ENCODE measurements around the gene GDI1. TPM values are rescaled to one million over a fixed set of nuclear protein-coding genes. Genes with fewer than 3 reads are reported as not detected.
"Not testable (repeated sequence)": the region's sequence is repeated elsewhere in the genome, so short reads cannot be mapped to it uniquely, and the experiment has no call there.

GDI1 gene
- 68.5 TPM for polyA plus RNA-seq (2012; ENCODE audit: missing spikeins)

DNA sequence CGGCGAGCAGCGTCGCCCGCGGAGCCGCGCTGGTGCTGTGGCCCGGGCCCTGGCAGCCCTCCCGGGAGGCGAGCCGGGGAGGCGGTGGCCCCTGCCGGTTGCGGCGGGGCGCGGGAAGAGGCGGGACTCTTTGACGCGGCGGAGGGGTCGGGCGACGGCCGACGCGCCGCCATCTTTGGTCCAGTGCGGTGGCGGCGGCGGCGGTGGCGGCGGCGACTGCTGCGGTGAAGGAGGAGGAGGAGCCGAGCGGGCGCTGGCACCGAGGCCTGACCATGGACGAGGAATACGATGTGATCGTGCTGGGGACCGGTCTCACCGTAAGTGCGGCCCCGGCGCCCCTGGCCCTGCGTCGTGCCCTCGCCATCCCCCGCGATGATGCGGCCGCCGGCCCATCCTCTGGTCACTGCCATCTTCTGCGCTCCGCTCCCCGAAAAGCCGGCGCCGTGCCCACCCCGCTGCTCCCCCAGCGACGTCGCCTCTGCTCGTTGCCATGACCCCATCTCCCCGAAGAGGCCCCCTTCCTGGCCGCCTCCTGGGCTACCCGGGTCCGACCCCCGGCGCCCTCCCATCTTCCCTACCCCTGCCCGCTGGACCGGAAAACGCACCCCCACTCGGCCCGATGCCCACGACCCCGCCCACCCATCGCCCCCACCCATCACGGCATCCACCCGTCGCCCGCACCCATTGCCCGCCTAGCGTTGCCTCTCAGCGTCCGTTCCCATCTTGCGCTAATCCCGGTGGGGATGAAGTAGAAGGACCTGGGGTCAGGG, at the start of gene GDI1:
TSS of gene GDI1 (plus strand) at position 172 of the 770 bp plus-strand sequence. CDS start at position 273, 101 bp downstream.
- DNase-seq (ENCODE audit: insufficient read length) (no peak), FAIRE-seq (no peak)
- TF ChIP-seq TAF1 (IDR thresholded peaks at IDR 0.05; ENCODE audit: borderline replicate concordance, low read depth, low read length) (peak; percentile 62; the same call in 1 of the 2 replicates), POLR2A (IDR thresholded peaks at IDR 0.05; ENCODE audit: low read depth, low read length) (peak; percentile 40; the same call in 1 of the 2 replicates), POLR2AphosphoS5 (IDR thresholded peaks at IDR 0.05; ENCODE audit: low read depth, low read length) (no peak)

DNA sequence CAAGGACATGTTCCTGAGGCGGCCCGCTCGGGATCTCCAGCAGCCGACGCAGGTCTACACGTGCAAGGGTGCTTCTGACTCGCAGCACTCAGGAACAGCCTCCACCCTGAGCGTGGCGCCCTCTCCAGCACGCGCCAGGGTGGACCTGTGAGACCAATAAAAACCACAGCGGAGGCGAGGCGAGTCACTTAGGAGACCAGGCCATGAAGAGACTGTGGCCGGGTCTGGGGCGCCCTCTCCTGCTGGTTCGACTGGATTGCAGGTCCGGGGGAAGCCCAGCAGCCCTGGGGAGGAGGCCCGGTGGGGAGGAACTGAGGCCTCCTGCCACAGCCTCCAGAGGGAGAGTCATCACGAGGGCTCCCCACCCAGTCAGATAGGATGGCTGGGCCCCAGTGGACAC, 48.9 kb upstream of the GDI1 start:
- FAIRE-seq; DNase-seq (ENCODE audit: insufficient read length): not testable (repeated sequence)

DNA sequence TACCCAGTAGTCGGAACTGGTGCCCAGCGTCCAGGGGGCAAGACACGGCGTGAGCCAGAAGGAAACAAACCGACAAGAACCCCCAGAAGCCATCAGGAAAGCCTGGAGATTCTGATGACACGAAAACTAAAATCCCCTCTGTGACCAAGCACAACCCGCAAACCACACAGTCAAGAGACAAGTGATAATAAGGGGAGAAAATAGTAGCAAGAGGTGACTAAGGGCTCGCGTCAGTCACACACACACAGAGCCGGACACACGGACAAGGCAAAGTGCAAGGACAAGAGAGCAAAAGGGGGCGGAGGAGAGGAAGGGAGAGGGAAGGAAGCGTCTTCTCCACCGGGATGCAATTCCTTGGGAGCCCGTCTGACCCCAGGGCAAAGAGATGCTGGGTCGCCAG, 48.3 kb upstream of the GDI1 start:
- not testable (repeated sequence) for DNase-seq (ENCODE audit: insufficient read length); FAIRE-seq

DNA sequence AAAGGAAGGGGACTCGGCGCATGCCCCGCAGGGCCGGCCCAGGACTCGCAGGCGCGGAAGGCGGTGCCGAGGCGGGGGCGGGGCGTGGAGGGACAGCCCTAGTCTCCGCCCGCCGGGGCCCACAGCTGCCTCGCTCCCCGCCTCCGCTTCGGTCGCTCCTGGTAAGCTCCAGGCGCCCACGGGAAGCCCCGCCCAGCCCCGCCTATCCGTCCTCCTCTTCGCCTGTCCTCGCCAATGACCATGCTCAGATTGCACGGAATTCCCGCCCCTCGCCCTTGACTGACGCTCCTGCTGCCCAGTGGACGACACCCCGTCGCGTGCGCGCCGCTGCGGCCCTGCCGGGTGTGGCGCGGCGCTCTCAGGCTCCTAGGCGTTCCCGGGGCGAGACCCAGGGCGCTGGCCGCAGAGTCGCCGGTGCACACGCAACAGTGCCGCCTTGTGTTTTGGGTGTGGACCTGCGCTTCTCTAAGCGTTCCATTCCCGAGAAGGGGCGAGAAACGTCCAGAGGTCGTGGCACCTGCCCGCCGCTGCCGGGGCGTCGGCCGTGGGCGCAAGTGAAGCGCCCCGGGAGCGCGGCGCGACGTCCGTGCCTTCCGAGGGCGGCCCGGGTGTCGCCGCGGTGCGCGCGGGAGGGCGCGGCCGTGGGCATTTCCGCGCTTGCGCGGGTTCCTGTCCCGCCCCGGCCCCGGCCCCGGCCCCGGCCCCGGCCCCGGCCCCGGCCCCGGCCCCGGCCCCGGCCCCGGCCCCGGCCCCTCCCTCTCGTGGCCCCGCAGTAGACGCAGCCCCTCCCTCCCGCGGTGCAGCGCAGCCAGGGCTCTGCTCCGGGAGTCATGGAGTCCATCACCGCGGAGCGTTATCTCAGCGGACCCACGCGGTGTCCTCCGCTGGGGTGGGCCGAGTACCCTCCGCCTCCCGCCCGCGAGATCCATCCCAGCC, 46.9 kb upstream of the GDI1 start:
- not testable (repeated sequence) for DNase-seq (ENCODE audit: insufficient read length)
- peak; percentile 98 for FAIRE-seq

DNA sequence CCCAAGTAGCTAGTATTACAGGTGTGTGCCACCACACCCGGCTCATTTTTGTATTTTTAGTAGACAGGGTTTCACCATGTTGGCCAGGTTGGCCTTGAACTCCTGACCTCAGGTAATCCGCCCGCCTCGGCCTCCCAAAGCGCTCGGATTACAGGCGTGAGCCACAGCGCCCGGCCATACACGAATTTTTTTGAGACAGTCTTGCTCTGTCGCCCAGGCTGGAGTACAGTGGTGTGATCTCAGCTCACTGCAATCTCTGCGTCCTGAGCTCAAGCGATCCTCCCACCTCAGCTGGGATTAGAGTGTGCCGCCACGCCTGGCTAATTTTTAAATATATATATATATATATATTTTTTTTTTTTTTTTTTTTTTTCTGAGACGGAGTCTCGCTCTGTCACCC, 40.6 kb upstream of the GDI1 start:
- DNase-seq (ENCODE audit: insufficient read length); FAIRE-seq: not testable (repeated sequence)

DNA sequence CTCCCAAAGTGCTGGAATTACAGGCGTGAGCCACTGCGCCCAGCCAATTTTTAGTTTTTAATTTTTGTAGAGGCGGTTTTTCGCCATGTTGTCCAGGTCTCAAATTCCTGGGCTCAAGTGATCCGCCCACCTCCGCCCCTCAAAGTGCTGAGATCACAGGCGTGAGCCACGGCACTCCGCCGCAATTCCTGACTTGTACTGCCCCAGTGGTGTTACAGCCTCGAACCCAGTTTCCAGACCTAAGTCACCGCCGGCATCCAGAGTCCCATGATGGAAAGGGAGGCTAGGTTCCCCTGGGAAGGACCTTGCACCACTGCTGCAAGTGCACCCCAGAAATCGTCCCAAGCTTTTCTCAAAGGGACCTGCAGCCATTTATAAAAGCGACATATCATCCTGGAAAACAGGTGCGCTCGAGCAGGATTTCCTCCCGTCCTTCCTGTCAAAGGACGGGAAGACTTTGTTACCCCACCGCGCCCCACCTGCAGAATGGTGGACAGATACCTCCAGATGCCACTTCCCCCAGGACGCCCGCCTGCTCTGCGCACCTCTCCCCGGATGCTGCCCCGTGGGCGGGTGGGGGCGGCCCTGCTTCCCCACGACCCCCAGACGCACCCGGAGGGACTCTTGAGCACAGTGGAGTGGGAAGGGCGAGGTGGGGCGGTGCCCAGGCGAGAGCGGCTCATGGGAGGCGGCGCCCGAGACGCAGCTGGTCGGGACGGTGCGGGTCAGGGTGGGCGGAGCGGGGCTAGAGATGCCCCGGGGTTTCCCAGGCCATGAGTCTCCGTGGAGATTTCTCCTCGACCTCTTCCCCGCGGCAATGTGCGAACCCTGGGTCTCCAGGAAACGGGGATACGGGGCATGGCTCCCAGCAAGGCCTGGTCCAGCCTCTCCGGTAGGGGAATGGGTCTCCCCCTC, 39.7 kb upstream of the GDI1 start:
- DNase-seq (ENCODE audit: insufficient read length), result peak; percentile 61
- no peak for FAIRE-seq
- TF ChIP-seq TAF1 (IDR thresholded peaks at IDR 0.05; ENCODE audit: borderline replicate concordance, low read depth, low read length) (no peak), POLR2AphosphoS5 (IDR thresholded peaks at IDR 0.05; ENCODE audit: low read depth, low read length) (no peak)

DNA sequence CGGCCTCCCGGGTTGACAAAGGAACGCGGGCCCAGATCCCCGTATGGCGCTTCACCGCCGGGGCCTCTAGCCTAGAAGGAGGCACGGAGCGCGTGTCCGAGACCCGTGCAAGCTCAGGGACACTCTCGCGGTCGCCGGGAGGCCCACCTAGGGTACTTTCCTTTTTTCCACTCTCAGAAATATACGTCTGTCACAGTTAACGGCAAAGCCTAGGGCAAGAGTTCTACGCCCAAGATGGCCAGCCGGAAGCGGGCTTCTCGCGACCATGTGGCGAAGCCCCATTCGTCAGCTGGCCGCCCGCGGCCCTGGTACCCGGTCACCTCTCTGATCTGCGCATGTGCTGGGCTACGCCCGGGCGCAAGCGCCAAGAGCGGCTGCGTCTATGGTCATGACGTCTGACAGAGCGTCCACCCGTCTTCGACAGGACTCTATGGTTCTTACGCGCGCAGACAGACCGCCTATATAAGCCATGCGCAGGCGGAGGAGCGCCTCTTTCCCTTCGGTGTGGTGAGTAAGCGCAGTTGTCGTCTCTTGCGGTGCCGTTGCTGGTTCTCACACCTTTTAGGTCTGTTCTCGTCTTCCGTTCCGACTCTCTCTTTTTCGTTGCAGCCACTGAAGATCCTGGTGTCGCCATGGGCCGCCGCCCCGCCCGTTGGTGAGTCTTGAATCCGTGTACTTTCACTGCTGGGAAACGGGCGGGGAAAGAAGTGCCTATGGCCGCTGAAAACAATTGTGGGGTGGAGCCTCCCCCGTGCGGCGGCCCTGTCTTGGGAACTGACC, 38.9 kb upstream of the GDI1 start, which contains the start of gene RPL10:
TSS of gene RPL10 (plus strand) at position 490 of the 780 bp plus-strand sequence. CDS start at position 633, 143 bp downstream.
- TF ChIP-seq POLR2A (IDR thresholded peaks at IDR 0.05; ENCODE audit: low read depth, low read length) (peak; percentile 100), TAF1 (IDR thresholded peaks at IDR 0.05; ENCODE audit: borderline replicate concordance, low read depth, low read length) (peak; percentile 99), POLR2AphosphoS5 (IDR thresholded peaks at IDR 0.05; ENCODE audit: low read depth, low read length) (peak; percentile 100)
- FAIRE-seq (peak; percentile 94), DNase-seq (ENCODE audit: insufficient read length) (peak; percentile 88)

DNA sequence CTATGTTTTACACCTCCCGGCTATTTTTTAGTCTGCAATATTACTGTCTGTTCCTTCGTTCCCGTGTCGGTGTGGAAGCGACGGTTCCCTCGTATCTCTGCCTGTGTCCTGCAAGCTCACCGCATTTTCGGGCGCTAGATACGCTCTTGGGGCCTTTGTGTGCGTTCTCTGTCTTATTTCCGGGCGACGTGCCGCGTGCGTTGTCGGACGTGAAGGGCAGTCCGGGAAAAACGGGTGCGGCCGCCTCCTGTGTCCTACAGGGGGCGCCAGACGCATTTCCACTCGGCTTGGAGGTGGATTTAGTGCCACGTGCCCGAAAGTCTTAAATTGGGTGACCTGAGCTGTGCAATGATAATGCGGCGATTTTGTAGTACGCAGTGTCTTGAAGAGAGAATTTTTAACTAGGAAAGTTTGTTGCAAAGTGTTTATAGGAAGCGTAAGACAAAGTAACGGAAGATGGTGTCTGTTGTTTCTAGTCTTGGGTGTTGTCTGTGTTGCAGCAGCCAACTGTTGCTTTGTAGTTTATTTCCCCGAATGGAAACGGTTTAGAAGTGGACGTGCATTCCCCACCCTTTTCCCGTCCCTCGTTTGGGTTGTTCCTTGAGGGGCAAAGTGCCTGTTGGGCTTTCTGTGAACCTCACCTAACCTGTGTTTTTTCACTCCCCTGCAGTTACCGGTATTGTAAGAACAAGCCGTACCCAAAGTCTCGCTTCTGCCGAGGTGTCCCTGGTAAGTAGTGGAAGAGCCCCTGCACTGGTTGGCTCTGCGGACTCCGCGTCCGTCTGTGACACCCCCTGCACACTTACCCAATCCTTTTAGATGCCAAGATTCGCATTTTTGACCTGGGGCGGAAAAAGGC, 38.1 kb upstream of the GDI1 start:
- TF ChIP-seq TAF1 (IDR thresholded peaks at IDR 0.05; ENCODE audit: borderline replicate concordance, low read depth, low read length), result 0 out of 2 replicates have a peak, but pooled peaks have one; percentile 20
- TF ChIP-seq POLR2A (IDR thresholded peaks at IDR 0.05; ENCODE audit: low read depth, low read length), result peak; percentile 30; the same call in 1 of the 2 replicates
- peak; percentile 39; the same call in 1 of the 2 replicates for TF ChIP-seq POLR2AphosphoS5 (IDR thresholded peaks at IDR 0.05; ENCODE audit: low read depth, low read length)
- FAIRE-seq (no peak), DNase-seq (ENCODE audit: insufficient read length) (no peak)

DNA sequence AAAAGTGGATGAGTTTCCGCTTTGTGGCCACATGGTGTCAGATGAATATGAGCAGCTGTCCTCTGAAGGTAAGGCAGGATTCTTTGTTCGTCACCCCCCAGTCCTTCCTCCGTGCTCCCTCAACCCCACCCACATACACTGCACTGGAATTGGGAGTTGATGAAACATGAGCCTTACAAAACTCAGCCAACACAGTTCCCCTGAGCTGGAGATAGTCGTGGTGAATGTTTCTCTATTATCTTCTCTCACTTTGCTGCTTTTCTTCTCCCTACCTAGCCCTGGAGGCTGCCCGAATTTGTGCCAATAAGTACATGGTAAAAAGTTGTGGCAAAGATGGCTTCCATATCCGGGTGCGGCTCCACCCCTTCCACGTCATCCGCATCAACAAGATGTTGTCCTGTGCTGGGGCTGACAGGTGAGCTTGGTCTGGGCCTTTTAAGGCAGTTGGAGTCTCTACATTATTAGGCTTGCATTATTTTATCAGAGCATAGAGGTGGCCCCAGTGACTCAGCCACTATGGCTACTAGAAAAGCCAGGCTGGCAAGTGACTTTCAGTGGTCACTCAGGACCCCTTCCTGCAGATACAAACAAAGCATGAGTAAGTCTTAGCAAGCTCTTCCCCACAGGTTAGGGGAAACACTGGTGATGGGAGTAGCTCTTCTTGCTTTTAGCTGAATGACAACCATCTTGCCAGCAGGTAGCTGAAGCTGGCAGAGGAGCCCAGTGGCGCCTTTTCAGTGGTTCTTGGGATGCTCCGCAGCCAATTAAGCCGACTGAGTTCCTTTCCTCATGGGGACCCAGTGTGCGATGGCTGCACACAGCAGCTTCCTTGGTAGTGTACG, 37.2 kb upstream of the GDI1 start:
- TF ChIP-seq POLR2A (IDR thresholded peaks at IDR 0.05; ENCODE audit: low read depth, low read length) (no peak; the same call in 1 of the 2 replicates), TAF1 (IDR thresholded peaks at IDR 0.05; ENCODE audit: borderline replicate concordance, low read depth, low read length) (no peak), POLR2AphosphoS5 (IDR thresholded peaks at IDR 0.05; ENCODE audit: low read depth, low read length) (no peak)
- DNase-seq (ENCODE audit: insufficient read length) (no peak), FAIRE-seq (peak; percentile 51)

DNA sequence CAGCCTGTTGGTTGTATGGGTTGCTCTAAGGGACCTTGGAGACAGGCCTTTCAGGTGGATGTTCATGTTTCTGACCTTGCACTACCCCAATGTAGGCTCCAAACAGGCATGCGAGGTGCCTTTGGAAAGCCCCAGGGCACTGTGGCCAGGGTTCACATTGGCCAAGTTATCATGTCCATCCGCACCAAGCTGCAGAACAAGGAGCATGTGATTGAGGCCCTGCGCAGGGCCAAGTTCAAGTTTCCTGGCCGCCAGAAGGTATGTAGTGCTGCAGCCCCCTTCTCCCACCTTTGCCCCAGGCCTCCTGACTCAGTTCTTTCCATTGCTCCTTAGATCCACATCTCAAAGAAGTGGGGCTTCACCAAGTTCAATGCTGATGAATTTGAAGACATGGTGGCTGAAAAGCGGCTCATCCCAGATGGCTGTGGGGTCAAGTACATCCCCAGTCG, 36.6 kb upstream of the GDI1 start:
- not testable (repeated sequence) for DNase-seq (ENCODE audit: insufficient read length)
- FAIRE-seq, result peak; percentile 71
